GM18508 (cell line): Measurements from ENCODE around the gene FBXO31.

Experiments used
- ATAC-seq: cut with Tn5 transposase; IDR thresholded peaks from one replicate; pipeline ENCODE4 v1.9.1; 2021; ENCODE audit warnings: moderate number of reproducible peaks; ENCODE audit not compliant: insufficient read depth, unreplicated experiment

Gene FBXO31, protein sequence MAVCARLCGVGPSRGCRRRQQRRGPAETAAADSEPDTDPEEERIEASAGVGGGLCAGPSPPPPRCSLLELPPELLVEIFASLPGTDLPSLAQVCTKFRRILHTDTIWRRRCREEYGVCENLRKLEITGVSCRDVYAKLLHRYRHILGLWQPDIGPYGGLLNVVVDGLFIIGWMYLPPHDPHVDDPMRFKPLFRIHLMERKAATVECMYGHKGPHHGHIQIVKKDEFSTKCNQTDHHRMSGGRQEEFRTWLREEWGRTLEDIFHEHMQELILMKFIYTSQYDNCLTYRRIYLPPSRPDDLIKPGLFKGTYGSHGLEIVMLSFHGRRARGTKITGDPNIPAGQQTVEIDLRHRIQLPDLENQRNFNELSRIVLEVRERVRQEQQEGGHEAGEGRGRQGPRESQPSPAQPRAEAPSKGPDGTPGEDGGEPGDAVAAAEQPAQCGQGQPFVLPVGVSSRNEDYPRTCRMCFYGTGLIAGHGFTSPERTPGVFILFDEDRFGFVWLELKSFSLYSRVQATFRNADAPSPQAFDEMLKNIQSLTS

GRCh38 chr16:87383505-87384161 lies at the start of gene FBXO31:
Gene FBXO31, minus strand, starts transcription at chr16:87383776. Its CDS starts 32 bp downstream, at chr16:87383744.
- peak; percentile 44 for ATAC-seq

GRCh38 chr16:87432330-87432915 lies 48.8 kb upstream of the FBXO31 start:
- no peak for ATAC-seq

GRCh38 chr16:87431926-87432325 lies 48.4 kb upstream of the FBXO31 start:
- no peak for ATAC-seq

GRCh38 chr16:87426423-87427215 lies 43.0 kb upstream of the FBXO31 start:
- ATAC-seq = no peak

GRCh38 chr16:87425941-87426340 lies 42.4 kb upstream of the FBXO31 start:
- no peak for ATAC-seq

DNA sequence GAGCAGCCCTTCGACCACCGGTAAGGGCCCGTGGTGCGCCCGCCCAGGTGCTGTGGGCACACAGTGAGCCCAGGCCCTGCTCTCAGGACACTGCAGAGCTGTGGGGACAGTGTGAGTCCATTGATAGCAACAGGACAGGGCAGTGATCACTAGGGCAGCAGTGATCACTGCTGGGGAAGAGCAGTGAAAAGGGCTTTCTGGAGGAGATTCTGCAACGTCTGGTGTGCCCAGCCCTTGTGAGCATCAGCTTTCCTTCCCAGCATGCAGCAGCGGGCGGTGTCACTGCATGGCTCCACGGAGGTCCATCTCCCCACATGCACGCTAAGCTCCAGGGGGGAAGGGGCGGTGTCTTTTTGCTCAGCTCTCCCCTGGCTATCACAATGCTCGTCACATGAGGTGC lies 40.7 kb upstream of the FBXO31 start:
- ATAC-seq = no peak

DNA sequence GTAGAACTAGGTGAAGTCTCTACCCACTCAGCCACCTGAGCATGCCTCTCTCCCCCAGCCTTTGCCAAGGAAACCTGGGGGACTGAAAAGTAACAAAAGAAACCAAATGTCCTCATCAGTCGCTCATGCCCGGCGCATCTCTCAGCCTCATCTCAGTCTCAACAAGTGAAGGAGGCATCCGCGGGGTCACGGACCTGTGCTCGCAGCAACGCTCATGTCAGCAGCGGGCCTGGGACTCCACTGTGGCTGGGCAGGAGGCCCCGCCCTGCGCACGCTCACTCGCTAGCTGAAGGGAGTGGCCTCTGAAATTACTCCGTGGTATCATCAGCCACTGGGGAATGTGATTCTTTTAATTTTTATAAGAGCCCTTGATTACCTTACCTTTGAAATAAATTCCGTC lies 39.9 kb upstream of the FBXO31 start:
- ATAC-seq = no peak

DNA sequence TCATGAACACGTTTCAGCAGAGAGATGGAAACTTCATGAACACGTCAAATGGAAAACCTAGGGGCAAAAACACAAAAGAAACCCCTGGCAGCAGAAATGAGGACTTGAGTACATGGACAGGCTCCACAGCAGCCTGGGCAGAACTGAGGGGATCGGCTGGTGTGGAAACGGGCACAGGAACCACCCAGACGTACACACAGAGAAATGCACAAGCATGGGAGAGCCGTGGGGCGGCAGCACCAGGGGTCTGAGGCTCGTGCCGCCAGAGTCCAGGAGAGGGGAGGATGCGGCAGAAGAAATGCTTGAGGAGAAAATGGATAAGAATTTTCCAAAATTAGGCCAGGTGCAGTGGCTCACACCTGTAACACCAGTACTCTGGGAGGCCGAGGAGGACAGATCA lies 38.5 kb upstream of the FBXO31 start:
- ATAC-seq = no peak

- no peak for ATAC-seq
Observed at GRCh38 chr16:87421003-87421912, 37.7 kb upstream of the FBXO31 start.

DNA sequence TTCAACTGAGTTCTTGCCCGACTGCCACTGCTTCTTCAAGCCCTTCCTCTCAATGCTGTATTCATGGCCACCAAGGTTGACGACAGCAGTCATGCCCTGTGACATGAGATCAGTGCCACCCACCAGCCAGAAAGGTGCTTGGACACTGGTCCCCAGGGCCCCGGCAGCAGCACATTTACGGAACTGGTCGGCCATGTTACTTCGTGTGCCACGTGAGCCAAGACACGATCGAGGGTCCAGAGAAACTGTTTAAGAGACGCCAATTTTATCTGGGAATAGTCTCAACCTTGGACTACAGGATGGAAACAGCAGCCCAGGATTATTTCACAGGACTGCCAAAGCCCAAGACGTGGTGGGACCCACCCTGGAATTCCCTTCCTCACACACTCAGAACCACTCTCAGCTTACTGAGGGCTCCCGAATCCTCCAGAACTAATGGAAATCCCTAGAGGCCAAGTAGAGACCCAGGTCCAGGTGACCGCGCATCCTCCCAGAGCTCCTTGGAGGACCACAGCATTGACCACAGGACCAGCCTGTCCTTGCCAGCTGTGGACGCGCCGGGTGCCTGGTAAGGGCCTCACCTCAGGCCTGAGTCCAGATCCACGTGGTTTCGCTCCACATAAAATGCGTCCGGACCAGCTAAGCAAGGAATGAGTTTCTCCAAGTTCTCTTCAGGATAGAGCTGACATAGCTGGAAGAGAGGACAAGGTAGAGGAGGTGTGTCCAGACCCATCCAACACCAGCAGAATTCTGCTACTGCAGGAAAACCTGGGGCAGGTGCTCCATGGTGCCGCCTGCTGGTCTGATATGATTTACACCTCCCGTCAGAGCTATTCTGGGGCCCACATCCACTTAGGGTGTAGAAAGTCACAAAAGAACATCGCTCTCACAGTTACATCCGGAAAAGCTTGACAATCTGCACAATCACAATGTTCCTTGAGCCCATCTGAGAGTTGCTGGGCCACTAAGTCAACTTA lies 36.7 kb upstream of the FBXO31 start:
- ATAC-seq = no peak

DNA sequence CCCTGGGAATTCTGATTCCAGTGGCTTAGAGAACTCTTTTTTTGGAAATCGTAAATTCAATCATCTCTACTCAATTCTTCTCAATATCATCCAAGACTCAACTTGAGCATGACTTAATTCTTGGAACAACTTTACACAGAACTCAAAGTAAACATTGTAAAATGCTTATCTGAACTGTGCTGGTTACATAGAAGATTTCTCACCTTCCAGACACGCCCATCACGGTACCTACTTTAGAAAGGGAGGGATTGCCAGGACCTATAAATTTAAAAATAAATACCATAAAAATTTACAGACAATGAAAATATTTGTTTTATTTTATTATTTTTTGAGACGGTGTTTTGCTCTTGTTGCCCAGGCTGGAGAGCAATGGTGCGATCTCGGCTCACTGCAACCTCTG lies 35.1 kb upstream of the FBXO31 start:
- no peak for ATAC-seq

- no peak for ATAC-seq
Observed at GRCh38 chr16:87418216-87418615, 34.6 kb upstream of the FBXO31 start.

- no peak for ATAC-seq
Observed at GRCh38 chr16:87417528-87417910, 33.9 kb upstream of the FBXO31 start.

DNA sequence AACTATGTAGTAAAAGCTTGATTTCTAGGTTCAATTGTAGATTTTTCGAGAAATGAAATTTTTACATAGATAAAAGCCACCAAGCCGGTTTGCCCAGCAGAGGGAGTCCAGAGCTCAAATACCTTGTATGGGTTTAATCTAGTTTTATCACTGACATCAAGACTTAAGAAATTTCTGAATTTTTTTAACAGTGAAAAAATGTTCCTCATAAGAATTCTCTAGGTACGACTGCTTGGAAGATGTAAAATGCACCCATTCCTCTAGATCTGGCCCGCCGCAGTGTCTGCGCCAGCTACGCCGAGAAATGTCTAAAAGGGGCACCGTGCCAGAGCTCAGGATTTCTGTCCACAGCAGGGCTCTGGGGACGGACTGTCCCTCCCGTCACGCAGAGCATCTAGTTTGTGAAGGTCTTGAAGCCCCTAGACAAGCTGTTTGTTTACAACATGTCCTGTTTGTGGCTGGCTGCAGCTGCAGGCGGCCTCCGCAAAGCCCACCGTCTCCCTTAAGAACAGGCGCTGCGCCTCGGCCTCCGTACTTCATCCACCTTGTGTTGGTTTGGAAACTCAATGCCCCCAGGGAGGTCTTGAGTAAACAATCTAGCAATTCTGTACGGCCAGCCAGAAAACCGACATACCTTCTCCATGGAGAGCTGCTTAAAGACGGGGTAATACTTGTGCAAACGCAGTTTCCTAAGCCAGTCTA lies 33.4 kb upstream of the FBXO31 start:
- ATAC-seq = no peak

DNA sequence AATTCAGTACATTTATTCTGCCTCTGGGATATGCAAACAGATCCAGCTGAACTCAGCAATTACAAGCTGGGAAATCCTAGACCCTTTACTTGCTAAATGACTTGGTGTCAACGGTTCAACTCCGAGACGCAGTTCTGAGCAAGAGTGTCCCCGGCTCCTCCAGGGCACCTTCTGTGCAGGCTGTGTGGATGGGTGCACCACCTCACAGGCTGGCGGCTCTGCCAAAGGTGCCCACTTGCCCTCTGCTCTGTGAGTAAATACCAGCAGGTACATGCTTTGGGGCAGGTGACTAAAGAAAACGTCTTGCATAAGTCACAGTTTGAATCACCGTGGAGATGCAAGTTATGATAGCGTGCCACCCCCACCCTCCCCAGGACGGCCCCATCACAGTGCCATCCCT lies 31.9 kb upstream of the FBXO31 start:
- no peak for ATAC-seq

- no peak for ATAC-seq
Observed at GRCh38 chr16:87414251-87414680, 30.7 kb upstream of the FBXO31 start.

DNA sequence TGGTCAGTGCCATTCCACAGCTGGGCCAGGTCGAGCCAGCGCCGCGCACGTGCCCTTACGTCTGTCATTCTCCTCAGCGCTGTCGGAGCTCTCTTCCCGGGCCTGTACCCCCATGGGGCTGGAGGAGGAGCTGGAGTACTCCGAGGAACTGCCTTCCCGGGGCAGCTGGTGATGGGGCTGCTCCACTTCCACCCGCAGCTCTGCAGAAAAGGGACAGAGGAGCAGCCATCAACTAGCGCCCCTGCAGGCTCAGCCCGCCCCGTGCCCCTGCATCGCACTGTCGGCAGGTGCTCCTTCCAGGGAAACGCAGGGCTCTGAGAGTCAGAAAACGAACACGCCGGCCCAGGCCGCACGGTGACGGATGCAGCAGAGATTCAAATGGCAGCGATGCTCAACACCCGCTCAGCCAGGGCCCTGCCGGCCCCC lies 29.4 kb upstream of the FBXO31 start:
- ATAC-seq = no peak
